HepG2 (cell line): Measurements from ENCODE around the gene TP53. TPM values are rescaled to one million over a fixed set of nuclear protein-coding genes. Genes with fewer than 3 reads are reported as not detected.

Experiments
- AKAP8 ChIP-seq: sonication (generic); formaldehyde crosslinking; IDR thresholded peaks from 2 replicates; pipeline ENCODE4 v1.5.1; 2020; ENCODE audit warnings: mild to moderate bottlenecking, missing genetic modification reagents
- CREB1 ChIP-seq, 2 experiments: fragments of 450-650 bp in 1 of 2; IDR thresholded peaks; 2 replicates each; pipeline ENCODE4 v1.6.1; 2016 to 2017; ENCODE audit warnings: control low read depth in 1 of 2, mild to moderate bottlenecking in 1 of 2, missing compliant biosample characterization in 1 of 2, missing genetic modification characterization in 1 of 2
- MXD4 ChIP-seq: IDR thresholded peaks from 2 replicates; pipeline ENCODE4 v1.6.1; 2016; ENCODE audit warnings: mild to moderate bottlenecking, missing biosample characterization, missing genetic modification reagents
- PHF8 ChIP-seq: sonication (generic); formaldehyde crosslinking; IDR thresholded peaks from 2 replicates; pipeline ENCODE4 v1.5.0; 2020; ENCODE audit warnings: missing genetic modification reagents
- PLSCR1 ChIP-seq: sonication (generic); formaldehyde crosslinking; IDR thresholded peaks from 2 replicates; pipeline ENCODE4 v1.5.0; 2020; ENCODE audit warnings: missing genetic modification reagents, mild to moderate bottlenecking, borderline replicate concordance
- TBP ChIP-seq: sonication (generic); formaldehyde crosslinking; IDR thresholded peaks from 2 replicates; pipeline ENCODE4 v1.5.0; 2020; ENCODE audit warnings: missing genetic modification reagents
- ZFP91 ChIP-seq: sonication (generic); formaldehyde crosslinking; IDR thresholded peaks from 2 replicates; pipeline ENCODE4 v1.9.0; 2022; ENCODE audit warnings: missing genetic modification reagents, mild to moderate bottlenecking, borderline replicate concordance
- ZNF256 ChIP-seq: sonication (generic); formaldehyde crosslinking; conservative IDR thresholded peaks from 2 replicates; pipeline ENCODE4 v1.4.0; 2020; ENCODE audit warnings: missing genetic modification reagents
- ZNF407 ChIP-seq: sonication (generic); formaldehyde crosslinking; IDR thresholded peaks from one replicate; pipeline ENCODE4 v1.5.1; 2020; ENCODE audit warnings: mild to moderate bottlenecking, missing genetic modification reagents; ENCODE audit errors: not compliant biosample characterization
- ZNF577 ChIP-seq: sonication (generic); formaldehyde crosslinking; IDR thresholded peaks from 2 replicates; pipeline ENCODE4 v1.4.0; 2020; ENCODE audit warnings: mild to moderate bottlenecking, low read depth, missing genetic modification reagents, borderline replicate concordance
- ZNF687 ChIP-seq: sonication (generic); formaldehyde crosslinking; IDR thresholded peaks from 2 replicates; pipeline ENCODE4 v1.5.1; 2020; ENCODE audit warnings: mild to moderate bottlenecking, missing genetic modification reagents, moderate library complexity
- ZNF75D ChIP-seq: sonication (generic); formaldehyde crosslinking; IDR thresholded peaks from 2 replicates; pipeline ENCODE4 v1.8.1; 2023; ENCODE audit warnings: missing genetic modification reagents, mild to moderate bottlenecking, borderline replicate concordance
- polyA plus RNA-seq, 8 experiments: library from polyadenylated mRNA; depleted of rRNA in 3 of 8; stranded (reverse) in 7 of 8; unstranded in 1 of 8; fragments of >200 nt; fragmentation: Illumina TruSeq in 4 of 8; extraction: Trizol in 4 of 8; gene quantifications; 2 replicates each; pipeline versions ENCODE4 v1.2.1 to v1.2.3, GENCODE V29; 2011 to 2016; ENCODE audit warnings: low read depth in 4 of 8, missing spikeins in 1 of 8, mixed read lengths in 1 of 8; ENCODE audit not compliant: insufficient read depth in 1 of 8
- total RNA-seq, 5 experiments: library from RNA; depleted of rRNA; stranded (reverse); fragments of >200 nt; fragmentation: Illumina TruSeq; extraction: Trizol; gene quantifications; 2 replicates each; pipeline ENCODE4 v1.2.3, GENCODE V29; 2016; ENCODE audit warnings: low read depth in 1 of 5

Gene TP53
- total and polyA plus RNA-seq, 2 of the 13 experiments (the other 11 are each of a cell fraction or from before 2014, with no cell fraction given) = 17.1 to 29.9 TPM

GRCh38 chr17:7631398-7632380 is 55.6 kb downstream of the TP53 start (continued):
- TF ChIP-seq ZNF407 (no peak), PHF8 (CRISPR knock-in tag) (no peak), CREB1 (IDR thresholded peaks at IDR 0.05) (no peak), CREB1 (CRISPR knock-in tag; IDR thresholded peaks at IDR 0.05) (no peak), PLSCR1 (CRISPR knock-in tag) (no peak), TBP (CRISPR knock-in tag) (no peak), AKAP8 (CRISPR knock-in tag) (no peak), ZFP91 (CRISPR knock-in tag) (no peak), ZNF687 (CRISPR knock-in tag) (no peak), ZNF256 (CRISPR knock-in tag) (no peak), MXD4 (no peak), ZNF577 (CRISPR knock-in tag) (no peak), ZNF75D (CRISPR knock-in tag) (no peak)
